Measurements from ENCODE around the gene RAMP1.
"Not testable (repeated sequence)": the region's sequence is repeated elsewhere in the genome, so short reads cannot be mapped to it uniquely, and the experiment has no call there.

RAMP1 gene

GRCh38 chr2:237863689-237864443, 4.4 kb downstream of the RAMP1 start:
- DNase-seq (ENCODE audit: low spot score) = no peak

GRCh38 chr2:237864444-237864931, 5.1 kb downstream of the RAMP1 start:
- DNase-seq (ENCODE audit: low spot score) = no peak

DNA sequence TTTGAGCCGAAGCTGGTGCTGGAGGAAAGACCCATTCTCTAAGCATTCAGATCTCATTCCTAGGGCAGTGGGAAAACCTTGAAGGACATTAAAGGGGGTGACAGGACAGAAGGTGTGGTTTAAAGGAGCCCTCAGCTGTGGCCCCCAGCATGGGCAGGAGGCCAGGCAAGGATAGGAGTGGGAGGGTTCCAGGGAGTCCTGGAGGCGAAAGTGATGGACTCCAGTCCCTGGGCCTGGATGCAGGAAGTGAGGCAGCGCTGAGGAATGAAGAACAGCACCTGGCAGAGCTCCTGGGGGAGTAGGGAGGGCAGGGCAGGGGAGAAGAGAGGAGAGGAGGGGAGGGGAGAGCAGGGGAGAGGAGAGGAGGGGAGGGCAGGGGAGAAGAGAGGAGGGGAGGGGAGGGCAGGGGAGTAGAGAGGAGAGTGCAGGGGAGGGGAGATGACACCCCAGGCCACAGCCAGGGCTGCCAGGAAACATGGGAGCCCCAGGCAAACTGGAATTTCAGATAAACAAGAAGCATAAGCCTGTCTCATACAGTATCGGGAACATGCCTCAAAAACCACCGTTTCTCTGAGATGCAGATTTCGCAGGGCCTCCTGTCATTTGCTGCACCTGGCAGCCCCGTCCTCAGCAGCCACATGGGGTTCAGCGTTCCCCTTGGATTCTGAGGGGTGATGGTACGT, 5.7 kb downstream of the RAMP1 start:
- peak; percentile 35 for DNase-seq (ENCODE audit: low spot score)

- no peak for DNase-seq (ENCODE audit: low spot score)
Measured at GRCh38 chr2:237865623-237866041, 6.2 kb downstream of the RAMP1 start.

- DNase-seq (ENCODE audit: low spot score) = peak; percentile 63
Measured at GRCh38 chr2:237866101-237866621, 6.7 kb downstream of the RAMP1 start.

DNA sequence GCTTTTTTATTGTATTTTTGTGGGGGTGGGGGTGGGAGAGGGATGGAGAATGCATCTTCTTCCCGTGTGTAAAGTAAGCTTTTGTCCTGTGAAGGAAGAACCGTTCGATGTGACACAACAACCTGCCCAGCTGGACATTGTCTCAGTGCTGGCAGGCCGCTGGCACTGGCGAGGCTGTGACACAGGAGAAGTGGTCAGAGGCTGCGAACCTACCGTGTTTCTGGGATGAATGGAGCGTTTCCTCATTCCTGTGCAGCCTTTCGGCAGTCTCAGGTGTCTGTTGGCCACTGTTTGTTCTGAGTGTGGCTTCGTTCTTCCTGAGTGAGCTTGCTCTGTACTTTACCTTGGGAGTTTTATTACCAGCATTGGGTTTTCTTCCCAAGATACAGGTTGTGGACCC, 8.0 kb downstream of the RAMP1 start:
- DNase-seq (ENCODE audit: low spot score) = no peak

GRCh38 chr2:237868074-237868473, 8.7 kb downstream of the RAMP1 start:
- DNase-seq (ENCODE audit: low spot score) = not testable (repeated sequence)

- peak; percentile 57 for DNase-seq (ENCODE audit: low spot score)
Measured at GRCh38 chr2:237868631-237869342, 9.4 kb downstream of the RAMP1 start.

DNA sequence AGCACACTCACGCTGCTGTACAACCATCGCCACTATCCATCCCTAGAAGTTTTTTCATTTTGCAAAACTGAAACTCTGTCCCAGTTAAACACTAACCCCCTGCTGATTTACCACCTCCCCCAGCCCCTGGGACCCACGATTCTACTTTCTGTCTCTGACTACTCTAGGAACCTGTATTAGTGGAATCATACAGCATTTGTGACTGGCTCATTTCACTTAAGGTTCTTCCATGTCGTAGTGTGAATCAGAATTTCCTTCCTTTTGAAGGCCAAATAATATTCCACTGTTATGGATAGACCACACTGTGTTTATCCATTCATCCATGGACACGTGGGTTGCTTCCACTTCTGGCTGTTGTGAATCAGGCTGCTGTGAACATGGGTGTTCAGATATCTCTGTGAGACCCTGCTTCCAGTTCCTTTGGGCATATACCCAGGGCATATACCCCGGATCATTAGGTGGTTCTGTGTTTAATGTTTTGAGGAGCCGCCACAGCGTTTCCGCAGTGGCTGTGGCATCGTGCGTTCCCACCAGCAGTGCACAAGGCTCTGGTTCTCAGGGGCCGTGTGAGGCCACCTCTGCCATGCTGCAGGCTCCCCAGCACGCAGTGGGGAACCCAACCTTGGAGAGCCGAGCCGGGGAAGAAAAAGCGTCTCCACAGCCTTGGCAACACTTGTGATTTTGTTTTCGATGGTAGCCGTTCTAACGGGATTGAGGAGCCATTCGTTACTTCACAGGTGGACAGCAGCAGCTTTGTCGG, 10.1 kb downstream of the RAMP1 start:
- no peak for DNase-seq (ENCODE audit: low spot score)

DNA sequence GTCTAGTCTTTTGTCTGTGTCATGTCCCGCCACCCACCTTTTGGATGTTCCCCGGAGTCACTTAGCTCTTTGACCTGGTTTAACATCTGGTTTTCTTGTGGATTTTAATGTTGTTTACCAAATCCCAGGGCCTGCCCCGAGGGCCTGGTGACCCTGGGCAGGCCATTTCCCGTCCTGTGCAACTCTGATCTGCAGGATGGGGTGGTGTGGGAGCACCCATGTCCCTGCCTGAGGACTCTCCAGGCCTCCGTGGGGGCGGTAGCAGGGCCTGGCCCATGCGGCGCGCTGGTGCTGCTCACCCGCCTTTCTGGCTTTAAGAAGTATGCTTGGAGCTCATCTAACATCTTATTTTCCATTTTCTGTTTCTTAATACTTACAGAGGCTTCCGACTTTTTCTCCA, 10.7 kb downstream of the RAMP1 start:
- no peak for DNase-seq (ENCODE audit: low spot score)

- no peak for DNase-seq (ENCODE audit: low spot score)
Measured at GRCh38 chr2:237870754-237871651, 11.6 kb downstream of the RAMP1 start.

DNA sequence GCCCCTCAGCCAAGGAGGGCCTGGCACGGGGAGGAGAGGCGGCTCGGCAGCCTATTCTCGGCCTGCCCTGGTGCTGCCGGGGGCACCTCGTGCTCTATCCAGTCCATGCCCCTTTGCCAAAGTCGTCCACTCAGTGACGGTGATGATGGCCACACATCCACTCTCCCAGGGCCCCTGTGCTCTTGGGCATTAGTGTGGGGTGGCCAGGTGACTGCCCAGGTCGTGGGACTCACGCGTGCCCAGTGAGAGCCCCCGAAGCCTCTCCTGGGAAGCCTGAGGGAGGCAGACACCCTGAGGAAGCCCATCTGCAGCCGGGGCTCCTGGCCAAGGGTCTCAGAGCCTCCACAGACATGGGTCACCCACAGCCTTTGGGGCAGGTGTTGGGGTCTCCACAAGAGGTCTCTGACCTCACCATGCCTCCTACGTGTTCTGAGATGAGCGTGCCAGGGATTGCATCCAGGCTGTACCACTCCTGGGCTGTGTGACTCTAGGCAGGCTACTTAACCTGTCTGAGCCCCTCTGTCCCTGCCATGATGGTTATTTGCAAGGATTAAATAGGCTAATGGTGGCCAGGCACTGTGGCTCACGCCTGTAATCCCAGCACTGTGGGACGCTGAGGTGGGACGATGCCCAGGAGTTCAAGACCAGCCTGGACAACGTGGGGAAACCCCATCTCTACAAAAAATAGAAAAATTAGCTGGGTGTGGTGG, 12.9 kb downstream of the RAMP1 start:
- DNase-seq (ENCODE audit: low spot score) = no peak

DNA sequence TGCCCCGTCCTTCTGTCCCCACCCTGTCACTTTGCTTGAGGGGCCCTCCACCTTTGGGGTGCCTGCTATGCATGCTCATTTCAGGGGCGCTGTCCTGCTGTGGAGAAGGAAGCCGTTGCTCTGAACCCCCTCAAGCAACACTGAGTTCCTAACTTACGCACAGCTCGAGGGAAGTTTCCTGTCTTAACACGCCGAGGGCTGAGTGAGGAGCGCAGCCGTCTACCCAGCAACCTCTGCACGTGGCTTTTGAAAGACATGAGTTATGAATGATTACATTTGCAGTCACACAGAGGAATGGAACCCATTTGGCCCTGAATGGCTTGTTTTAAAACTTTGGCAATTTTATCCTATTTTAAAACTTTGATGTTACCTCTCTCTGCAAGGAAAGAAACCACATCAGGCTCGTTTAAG, 14.0 kb downstream of the RAMP1 start:
- DNase-seq (ENCODE audit: low spot score) = no peak

DNA sequence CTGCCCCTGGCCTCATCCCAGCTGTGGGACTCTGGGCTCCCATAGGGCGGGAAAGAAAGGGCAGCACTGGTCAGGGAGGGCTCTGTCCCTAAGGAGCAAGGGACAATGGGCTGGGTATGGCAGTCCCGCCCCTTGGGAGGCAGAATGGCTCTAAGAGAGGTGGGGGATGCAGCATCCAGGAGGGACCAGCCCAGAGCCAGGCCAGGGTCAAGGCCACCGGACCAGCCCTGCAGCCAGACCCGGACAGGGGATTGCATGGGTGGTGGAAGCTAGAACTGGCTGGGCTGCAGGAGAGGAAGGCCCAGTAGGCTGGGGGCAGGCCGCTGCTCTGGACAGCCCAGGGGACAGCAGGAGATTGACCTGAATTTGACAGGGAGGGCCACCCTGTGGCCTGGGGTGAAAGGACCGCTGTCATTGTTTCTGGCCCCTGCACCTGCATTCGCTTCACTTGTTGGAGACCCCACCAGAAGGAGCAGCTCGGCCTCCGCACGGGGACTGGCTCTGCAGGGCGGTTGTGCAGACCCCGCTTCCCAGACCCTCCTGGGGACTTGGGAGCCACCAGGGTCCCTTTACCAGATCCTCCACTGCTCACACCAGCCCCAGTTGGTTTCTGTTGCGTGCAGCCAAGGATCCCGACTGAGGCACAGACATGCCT, 14.6 kb downstream of the RAMP1 start:
- peak; percentile 9 for DNase-seq (ENCODE audit: low spot score)

- peak; percentile 86 for DNase-seq (ENCODE audit: low spot score)
Measured at GRCh38 chr2:237874585-237875161, 15.2 kb downstream of the RAMP1 start.

GRCh38 chr2:237875256-237876060, 16.0 kb downstream of the RAMP1 start:
- DNase-seq (ENCODE audit: low spot score) = no peak

DNA sequence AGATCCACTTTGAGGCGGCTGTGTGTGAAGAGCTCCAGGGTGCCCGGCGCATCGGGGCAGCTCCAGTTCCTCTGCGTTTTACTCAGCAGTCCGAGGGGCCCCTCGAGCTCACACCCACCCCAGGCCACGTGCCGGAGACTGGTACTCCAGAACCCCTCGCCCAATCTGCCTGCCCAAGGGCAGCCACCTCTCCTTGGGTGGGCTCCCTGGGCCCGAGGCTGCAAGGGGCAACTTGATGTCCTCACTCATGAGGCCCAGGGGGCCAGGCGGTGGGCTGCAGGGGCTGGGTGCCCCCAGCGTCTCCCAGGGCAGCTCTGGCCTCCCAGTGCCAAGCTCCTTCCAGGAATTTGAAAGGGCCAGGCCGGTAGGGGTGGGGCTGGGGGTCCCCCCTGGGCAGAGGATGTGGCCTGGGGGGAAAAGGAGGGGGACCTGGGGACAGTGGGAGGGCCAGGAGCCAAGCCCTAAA, 16.7 kb downstream of the RAMP1 start:
- DNase-seq (ENCODE audit: low spot score) = no peak

DNA sequence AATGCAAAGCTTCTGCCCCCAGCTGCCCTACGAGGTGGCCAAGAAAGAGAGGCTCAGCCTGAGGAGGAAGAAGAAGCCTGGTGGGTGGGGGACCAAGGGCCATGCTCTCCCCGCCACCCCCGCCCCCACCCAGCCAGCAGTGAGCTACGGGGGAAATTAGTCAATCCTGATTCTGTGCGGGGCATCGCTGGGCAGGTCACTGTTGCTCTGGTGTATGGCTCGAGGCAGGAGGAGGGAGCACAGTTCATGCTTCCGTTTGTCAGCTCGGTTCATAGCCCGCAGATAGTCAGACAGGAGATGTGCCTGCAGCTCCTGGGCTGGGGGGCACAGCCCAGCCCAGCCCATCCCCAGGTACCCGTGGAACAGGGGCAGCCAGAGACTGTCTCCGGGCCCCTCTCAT, 17.1 kb downstream of the RAMP1 start:
- DNase-seq (ENCODE audit: low spot score) = no peak
